GM10248 (cell line): Measurements from ENCODE around the gene OR8A1.

ENCODE experiments used
- CTCF ChIA-PET: fragments of 300-600 bp; sonication (Branson Sonifier 250); formaldehyde crosslinking; extraction: SDS; loops from one replicate; lab custom pipeline; 2021; ENCODE audit warnings: antibody characterized with exemption; lab: Yijun Ruan, JAX
- POLR2A ChIA-PET: fragments of 350-650 bp; sonication (Branson Sonifier 250); formaldehyde crosslinking; extraction: SDS; loops from one replicate; lab custom pipeline; 2020; ENCODE audit warnings: antibody characterized with exemption; lab: Yijun Ruan, JAX
- DNase-seq: peaks from one replicate; pipeline ENCODE4 v3.0.0; 2012; ENCODE audit errors: extremely low spot score
- TF ChIP-seq, protein P1 (sequence below): IDR thresholded peaks from 2 replicates; pipeline ENCODE4 v1.5.1; 2012; ENCODE audit warnings: mild to moderate bottlenecking, low read depth; ENCODE audit errors: extremely low read depth, missing control alignments, control extremely low read depth

The OR8A1 gene

DNA sequence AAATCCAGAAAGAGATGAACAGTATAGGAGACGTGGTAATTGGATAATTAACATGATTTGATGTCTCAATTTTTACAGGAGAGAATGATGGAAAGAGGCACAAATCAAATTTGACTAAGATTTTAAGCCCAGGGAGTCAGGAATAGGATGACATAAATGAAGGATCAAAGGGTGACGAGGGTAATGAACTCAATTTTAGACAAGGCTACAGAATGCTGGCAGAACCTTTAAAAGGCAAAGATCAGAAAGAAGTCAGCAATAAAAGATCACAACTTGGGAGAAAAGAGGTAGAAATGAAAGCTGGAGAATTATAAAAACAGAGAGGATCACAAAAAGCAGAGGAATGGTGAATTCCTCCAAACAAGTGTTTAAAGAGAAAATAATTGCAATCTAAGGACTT, 13.0 kb upstream of the OR8A1 start:
- ChIA-PET POLR2A (no interaction called here), CTCF (no interaction called here)
- TF ChIP-seq, protein P1, sequence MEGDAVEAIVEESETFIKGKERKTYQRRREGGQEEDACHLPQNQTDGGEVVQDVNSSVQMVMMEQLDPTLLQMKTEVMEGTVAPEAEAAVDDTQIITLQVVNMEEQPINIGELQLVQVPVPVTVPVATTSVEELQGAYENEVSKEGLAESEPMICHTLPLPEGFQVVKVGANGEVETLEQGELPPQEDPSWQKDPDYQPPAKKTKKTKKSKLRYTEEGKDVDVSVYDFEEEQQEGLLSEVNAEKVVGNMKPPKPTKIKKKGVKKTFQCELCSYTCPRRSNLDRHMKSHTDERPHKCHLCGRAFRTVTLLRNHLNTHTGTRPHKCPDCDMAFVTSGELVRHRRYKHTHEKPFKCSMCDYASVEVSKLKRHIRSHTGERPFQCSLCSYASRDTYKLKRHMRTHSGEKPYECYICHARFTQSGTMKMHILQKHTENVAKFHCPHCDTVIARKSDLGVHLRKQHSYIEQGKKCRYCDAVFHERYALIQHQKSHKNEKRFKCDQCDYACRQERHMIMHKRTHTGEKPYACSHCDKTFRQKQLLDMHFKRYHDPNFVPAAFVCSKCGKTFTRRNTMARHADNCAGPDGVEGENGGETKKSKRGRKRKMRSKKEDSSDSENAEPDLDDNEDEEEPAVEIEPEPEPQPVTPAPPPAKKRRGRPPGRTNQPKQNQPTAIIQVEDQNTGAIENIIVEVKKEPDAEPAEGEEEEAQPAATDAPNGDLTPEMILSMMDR: no peak

DNA sequence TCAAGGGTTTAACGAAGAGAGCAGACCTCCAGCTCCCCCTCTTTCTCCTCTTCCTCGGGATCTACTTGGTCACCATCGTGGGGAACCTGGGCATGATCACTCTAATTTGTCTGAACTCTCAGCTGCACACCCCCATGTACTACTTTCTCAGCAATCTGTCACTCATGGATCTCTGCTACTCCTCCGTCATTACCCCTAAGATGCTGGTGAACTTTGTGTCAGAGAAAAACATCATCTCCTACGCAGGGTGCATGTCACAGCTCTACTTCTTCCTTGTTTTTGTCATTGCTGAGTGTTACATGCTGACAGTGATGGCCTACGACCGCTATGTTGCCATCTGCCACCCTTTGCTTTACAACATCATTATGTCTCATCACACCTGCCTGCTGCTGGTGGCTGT, 363 bp downstream of the OR8A1 start:
- CTCF ChIA-PET: no interaction called here
- no peak for DNase-seq
- POLR2A ChIA-PET: no interaction called here
- TF ChIP-seq, protein P1: no peak

More for the DNA sequence above, 13.0 kb upstream of the OR8A1 start:
- DNase-seq: no peak

DNA sequence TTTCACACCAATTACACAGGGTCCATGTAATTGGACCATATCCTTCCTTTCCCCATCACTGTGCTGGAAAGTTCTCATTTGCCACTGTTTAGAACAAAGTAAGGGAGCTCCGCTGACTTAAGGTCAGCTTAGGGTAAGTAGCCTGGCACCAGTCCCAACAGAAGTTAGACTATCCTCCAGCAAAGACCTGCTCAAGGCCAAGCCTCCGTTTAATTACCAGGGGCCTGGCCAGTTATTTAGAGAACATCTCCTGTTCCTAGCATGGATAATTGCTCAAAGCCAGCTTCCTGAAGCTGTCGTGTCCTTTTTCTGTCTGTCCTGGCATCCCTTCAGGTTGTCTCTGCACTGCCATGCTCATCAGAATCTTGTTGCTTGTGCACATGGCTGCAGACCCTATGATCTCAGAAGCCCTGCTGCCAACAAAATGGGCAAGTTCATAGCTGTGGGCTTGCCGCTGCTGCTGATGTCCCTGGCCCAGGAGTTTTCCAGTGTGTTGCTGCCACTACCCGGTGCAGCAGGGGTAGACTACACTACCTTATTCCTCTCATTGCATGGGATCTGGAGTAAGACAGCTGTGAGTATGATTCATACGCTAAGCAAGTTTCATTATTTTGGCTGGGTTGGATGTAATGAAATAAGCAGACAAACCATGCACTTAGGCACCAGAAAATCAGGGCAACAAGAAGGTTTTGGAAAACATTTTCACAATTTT, 8.1 kb downstream of the OR8A1 start:
- ChIA-PET POLR2A (no interaction called here), CTCF (interaction anchor here (1.1 to 1.5 kb wide), 3 partner anchors 8 to 508 kb away, joined by 3 to 13 read pairs (median 3); no protein-coding TSS in a partner anchor)
- TF ChIP-seq, protein P1: no peak
- DNase-seq: no peak

DNA sequence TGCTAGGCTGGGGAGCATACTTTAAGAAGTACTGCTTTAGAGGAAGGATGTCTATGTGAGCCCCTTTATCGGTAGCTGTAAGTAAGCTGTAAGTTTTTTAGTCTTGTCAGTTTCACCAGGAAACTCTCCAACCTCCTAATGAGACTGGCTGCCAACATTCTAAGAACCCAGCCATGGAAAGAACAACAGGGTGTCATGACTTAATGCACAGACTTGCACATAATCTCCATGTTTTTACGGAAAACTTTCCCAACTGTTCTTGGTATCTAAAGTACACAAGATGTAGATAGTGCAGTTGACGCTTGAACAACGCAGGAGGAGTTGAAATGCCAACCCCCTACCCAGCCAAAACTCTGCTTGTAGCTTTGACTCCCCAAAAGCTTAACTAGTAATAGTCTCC, 9.0 kb downstream of the OR8A1 start:
- POLR2A ChIA-PET: no interaction called here
- no peak for DNase-seq
- CTCF ChIA-PET: interaction anchor here (1.2 kb wide), 1 partner anchor 177 kb away, joined by 3 read pairs; no protein-coding TSS in a partner anchor
- TF ChIP-seq, protein P1: no peak

DNA sequence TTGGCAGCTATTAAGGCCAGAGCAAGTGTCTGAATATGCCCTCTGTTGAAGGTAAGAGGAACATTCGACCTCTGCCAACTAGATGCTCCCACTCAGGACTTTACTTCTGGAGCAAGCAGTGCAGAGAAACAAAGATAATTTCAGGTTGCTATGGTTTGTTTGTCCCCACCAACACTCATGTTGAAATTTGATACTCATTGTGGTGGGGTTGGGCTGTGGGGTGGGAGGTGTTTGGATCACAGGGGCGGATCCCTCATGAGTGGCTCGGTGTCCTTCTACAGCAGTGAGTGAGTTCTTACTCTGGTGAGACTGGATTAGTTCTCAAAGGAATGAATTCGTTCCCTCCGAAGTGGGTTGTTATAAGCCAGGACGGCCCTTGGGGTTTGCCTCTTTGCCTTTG, 12.0 kb downstream of the OR8A1 start:
- CTCF ChIA-PET: interaction anchor here (2.0 kb wide), 1 partner anchor 180 kb away, joined by 4 read pairs; no protein-coding TSS in a partner anchor
- POLR2A ChIA-PET: no interaction called here
- no peak for DNase-seq
- TF ChIP-seq, protein P1: no peak

DNA sequence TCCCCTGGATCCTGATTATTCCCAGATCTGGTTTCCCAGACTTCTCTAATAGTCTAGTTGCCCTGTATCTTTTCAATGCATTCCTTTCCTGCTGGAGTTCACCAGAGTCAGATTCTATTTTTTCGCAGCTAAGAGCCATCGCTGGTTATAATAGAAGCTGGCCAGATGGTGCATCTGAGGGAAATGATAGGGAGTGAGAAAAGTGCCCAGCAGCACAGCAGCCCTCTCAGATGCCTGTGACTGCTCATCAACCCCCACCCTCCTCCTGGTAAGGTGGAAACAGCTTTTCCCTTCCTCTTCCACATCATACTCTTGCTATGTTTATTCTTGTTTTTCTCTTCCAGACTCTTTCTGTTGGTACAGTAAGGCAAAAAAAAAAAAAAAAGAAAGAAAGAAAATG, 12.8 kb downstream of the OR8A1 start:
- ChIA-PET POLR2A (no interaction called here), CTCF (interaction anchor here (0.8 to 2.0 kb wide), 4 partner anchors 8 to 514 kb away, joined by 3 to 5 read pairs (median 4); no protein-coding TSS in a partner anchor)
- TF ChIP-seq, protein P1: no peak
- no peak for DNase-seq
